Measurements from ENCODE around the gene INHBC.

The INHBC gene

DNA sequence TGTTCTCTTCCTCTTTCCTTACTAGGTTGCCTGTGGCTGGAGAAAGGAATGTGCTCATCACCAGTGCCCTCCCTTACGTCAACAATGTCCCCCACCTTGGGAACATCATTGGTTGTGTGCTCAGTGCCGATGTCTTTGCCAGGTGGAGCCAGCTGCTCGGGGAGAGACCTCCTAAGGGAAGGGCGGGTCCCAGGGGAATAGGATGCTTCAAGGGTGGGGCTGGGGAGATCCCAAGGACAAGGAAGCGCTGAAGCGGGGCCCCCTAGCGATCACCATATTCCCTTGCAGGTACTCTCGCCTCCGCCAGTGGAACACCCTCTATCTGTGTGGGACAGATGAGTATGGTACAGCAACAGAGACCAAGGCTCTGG lies 63.5 kb downstream of the INHBC start:
- in situ Hi-C loops (cut with MboI; ENCODE audit: low pct_unique_long_range_greater_than_20kb, low sequenced_read_pairs, unreplicated experiment) = no loop called here
- no peak for DNase-seq (ENCODE audit: low spot score)
- TF ChIP-seq, protein P1, sequence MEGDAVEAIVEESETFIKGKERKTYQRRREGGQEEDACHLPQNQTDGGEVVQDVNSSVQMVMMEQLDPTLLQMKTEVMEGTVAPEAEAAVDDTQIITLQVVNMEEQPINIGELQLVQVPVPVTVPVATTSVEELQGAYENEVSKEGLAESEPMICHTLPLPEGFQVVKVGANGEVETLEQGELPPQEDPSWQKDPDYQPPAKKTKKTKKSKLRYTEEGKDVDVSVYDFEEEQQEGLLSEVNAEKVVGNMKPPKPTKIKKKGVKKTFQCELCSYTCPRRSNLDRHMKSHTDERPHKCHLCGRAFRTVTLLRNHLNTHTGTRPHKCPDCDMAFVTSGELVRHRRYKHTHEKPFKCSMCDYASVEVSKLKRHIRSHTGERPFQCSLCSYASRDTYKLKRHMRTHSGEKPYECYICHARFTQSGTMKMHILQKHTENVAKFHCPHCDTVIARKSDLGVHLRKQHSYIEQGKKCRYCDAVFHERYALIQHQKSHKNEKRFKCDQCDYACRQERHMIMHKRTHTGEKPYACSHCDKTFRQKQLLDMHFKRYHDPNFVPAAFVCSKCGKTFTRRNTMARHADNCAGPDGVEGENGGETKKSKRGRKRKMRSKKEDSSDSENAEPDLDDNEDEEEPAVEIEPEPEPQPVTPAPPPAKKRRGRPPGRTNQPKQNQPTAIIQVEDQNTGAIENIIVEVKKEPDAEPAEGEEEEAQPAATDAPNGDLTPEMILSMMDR (IDR thresholded peaks at IDR 0.05; ENCODE audit: extremely low read depth, insufficient read depth, missing control alignments) = no peak

DNA sequence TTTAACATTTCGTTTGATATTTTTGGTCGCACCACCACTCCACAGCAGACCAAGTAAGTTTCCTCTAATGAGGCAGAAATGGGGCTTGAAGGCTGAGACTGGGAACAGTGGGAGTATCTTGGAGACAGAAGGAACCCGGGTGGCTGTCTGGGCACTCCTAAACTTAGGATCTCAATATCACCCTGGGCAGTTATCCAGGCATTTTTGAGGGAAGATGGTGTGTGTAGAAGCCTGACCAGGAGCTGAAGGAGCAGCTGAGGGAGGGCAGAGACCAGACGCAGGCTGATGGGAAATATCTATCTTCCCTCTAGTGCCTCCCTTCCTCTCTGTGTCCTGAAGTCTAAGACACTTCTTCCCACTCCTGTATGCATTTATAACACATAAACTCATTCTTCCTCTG lies 64.0 kb downstream of the INHBC start:
- DNase-seq (ENCODE audit: low spot score) = no peak
- TF ChIP-seq, protein P1 (IDR thresholded peaks at IDR 0.05; ENCODE audit: extremely low read depth, insufficient read depth, missing control alignments) = no peak
- in situ Hi-C loops (cut with MboI; ENCODE audit: low pct_unique_long_range_greater_than_20kb, low sequenced_read_pairs, unreplicated experiment) = no loop called here

DNA sequence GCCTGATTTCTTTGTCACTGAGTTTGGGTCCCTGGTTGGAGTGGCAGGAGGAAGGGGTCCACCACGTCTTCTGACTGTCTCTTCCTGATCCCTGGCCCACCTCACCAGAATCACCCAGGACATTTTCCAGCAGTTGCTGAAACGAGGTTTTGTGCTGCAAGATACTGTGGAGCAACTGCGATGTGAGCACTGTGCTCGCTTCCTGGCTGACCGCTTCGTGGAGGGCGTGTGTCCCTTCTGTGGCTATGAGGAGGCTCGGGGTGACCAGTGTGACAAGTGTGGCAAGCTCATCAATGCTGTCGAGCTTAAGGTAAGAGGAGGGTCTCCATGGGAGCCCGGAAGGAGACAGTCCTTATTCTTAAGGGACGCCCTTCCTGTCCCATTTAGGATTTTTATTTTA lies 65.6 kb downstream of the INHBC start:
- TF ChIP-seq, protein P1 (IDR thresholded peaks at IDR 0.05; ENCODE audit: extremely low read depth, insufficient read depth, missing control alignments) = no peak
- in situ Hi-C loops (cut with MboI; ENCODE audit: low pct_unique_long_range_greater_than_20kb, low sequenced_read_pairs, unreplicated experiment) = no loop called here
- DNase-seq (ENCODE audit: low spot score) = no peak

Measured in GM13977 (cell line).